Lung microvascular endothelial cell (primary cell): ENCODE results near the gene TUNAR. TPM values are rescaled to one million over a fixed set of nuclear protein-coding genes. Genes with fewer than 3 reads are reported as not detected.
A peak's percentile ranks its signal among the peaks of the same experiment; 100 is the strongest.

Experiments
- DNase-seq, 2 donors: peaks; one replicate each; pipeline versions ENCODE4 v3.0.0 to v3.0.0-alpha.2; 2010; ENCODE audit warnings: low read depth in 2 of 2
- total RNA-seq: library from RNA; depleted of rRNA; stranded (reverse); fragments of >200 nt; gene quantifications from 2 replicates; pipeline ENCODE4 v1.2.1, GENCODE V29; 2014

TUNAR gene
- not detected in 2 replicates for total RNA-seq

GRCh38 chr14:95876761-95877538 lies at the start of gene TUNAR:
TUNAR (plus strand) TSS chr14:95876832.
- DNase-seq: no peak

- no peak for DNase-seq
Observed at GRCh38 chr14:95828649-95829265, 47.9 kb upstream of the TUNAR start.

- DNase-seq: no peak
Observed at GRCh38 chr14:95829321-95829720, 47.3 kb upstream of the TUNAR start.

GRCh38 chr14:95830386-95830785 lies 46.2 kb upstream of the TUNAR start:
- DNase-seq: no peak

- DNase-seq: no peak
Observed at GRCh38 chr14:95831041-95831440, 45.6 kb upstream of the TUNAR start.

GRCh38 chr14:95831468-95831867 lies 45.2 kb upstream of the TUNAR start:
- no peak for DNase-seq

GRCh38 chr14:95832012-95832411 lies 44.6 kb upstream of the TUNAR start:
- DNase-seq: no peak

GRCh38 chr14:95833429-95833828 lies 43.2 kb upstream of the TUNAR start:
- DNase-seq: no peak

- DNase-seq: no peak
Observed at GRCh38 chr14:95834496-95834895, 42.1 kb upstream of the TUNAR start.

GRCh38 chr14:95835121-95835730 lies 41.4 kb upstream of the TUNAR start:
- DNase-seq: peak in 1 of 2 donors; percentile 18

GRCh38 chr14:95838862-95839261 lies 37.8 kb upstream of the TUNAR start:
- no peak for DNase-seq

GRCh38 chr14:95840094-95840700 lies 36.4 kb upstream of the TUNAR start:
- no peak for DNase-seq

- no peak for DNase-seq
Observed at GRCh38 chr14:95841668-95842067, 35.0 kb upstream of the TUNAR start.

GRCh38 chr14:95849761-95850160 lies 26.9 kb upstream of the TUNAR start:
- DNase-seq: no peak

- no peak for DNase-seq
Observed at GRCh38 chr14:95850429-95850828, 26.2 kb upstream of the TUNAR start.

GRCh38 chr14:95855606-95856005 lies 21.0 kb upstream of the TUNAR start:
- no peak for DNase-seq

- DNase-seq: no peak
Observed at GRCh38 chr14:95857275-95857674, 19.4 kb upstream of the TUNAR start.

GRCh38 chr14:95858893-95859292 lies 17.7 kb upstream of the TUNAR start:
- no peak for DNase-seq

GRCh38 chr14:95862243-95862642 lies 14.4 kb upstream of the TUNAR start:
- DNase-seq: peak in 1 of 2 donors; percentile 9

GRCh38 chr14:95863295-95863694 lies 13.3 kb upstream of the TUNAR start:
- DNase-seq: no peak

- DNase-seq: no peak
Observed at GRCh38 chr14:95869776-95870175, 6.9 kb upstream of the TUNAR start.

- no peak for DNase-seq
Observed at GRCh38 chr14:95870772-95871171, 5.9 kb upstream of the TUNAR start.
